ENCODE data around the gene PRTN3.

DNA sequence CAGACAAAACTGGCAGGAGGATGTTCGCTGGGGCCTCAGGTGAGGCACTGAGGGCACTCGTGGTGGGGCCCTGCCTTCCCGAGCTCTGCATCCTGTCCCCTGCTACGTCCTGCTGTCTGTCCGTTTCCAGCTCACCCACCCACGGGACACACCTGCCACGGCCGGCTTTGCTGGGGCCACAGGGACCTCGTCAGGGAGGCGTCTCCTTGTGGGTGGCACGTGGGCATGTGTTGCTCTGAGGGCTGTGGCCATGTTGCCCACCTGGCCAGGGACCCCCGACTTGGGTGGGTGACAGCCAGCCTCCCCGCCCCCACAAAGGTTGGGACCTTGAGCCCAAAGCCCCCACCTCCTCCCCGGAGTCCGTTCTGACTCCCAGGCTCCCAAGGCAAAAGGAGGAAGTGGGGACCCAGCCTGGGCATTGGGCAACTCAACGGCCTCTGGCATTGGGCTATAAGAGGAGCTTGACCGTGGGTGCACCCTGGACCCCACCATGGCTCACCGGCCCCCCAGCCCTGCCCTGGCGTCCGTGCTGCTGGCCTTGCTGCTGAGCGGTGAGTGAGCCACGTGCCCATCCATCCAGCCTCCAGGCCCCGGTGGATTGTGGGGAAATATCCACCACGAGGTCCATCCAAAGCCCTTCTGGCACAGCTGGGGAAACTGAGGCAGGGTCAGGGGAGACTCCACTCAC is at the start of gene PRTN3:
- TF ChIP-seq, protein P1, sequence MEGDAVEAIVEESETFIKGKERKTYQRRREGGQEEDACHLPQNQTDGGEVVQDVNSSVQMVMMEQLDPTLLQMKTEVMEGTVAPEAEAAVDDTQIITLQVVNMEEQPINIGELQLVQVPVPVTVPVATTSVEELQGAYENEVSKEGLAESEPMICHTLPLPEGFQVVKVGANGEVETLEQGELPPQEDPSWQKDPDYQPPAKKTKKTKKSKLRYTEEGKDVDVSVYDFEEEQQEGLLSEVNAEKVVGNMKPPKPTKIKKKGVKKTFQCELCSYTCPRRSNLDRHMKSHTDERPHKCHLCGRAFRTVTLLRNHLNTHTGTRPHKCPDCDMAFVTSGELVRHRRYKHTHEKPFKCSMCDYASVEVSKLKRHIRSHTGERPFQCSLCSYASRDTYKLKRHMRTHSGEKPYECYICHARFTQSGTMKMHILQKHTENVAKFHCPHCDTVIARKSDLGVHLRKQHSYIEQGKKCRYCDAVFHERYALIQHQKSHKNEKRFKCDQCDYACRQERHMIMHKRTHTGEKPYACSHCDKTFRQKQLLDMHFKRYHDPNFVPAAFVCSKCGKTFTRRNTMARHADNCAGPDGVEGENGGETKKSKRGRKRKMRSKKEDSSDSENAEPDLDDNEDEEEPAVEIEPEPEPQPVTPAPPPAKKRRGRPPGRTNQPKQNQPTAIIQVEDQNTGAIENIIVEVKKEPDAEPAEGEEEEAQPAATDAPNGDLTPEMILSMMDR (conservative IDR thresholded peaks at IDR 0.05; ENCODE audit: low read length), result no peak
- TF ChIP-seq EZH2phosphoT487 (IDR thresholded peaks at IDR 0.05; ENCODE audit: borderline replicate concordance), result no peak

All from Loucy (cell line).